PFSK-1 (cell line): Measurements from ENCODE around the gene KIF26A.

ENCODE experiments used
- FOXP2 ChIP-seq: optimal IDR thresholded peaks from 2 replicates; pipeline ENCODE3; 2011; ENCODE audit warnings: borderline replicate concordance, control low read depth, inconsistent platforms; ENCODE audit not compliant: insufficient read depth; ENCODE audit errors: extremely low read length, extremely low read depth
- POLR2AphosphoS5 ChIP-seq: IDR thresholded peaks from 2 replicates; pipeline ENCODE4 v1.6.1; 2012; ENCODE audit warnings: low read depth, mild to moderate bottlenecking, control low read depth, low read length, moderate library complexity
- SIN3A ChIP-seq: IDR thresholded peaks from 2 replicates; pipeline ENCODE4 v1.6.1; 2012; ENCODE audit warnings: mild to moderate bottlenecking, low read length, moderate library complexity, borderline replicate concordance; ENCODE audit not compliant: insufficient read depth
- TAF1 ChIP-seq: IDR thresholded peaks from 2 replicates; pipeline ENCODE4 v1.6.1; 2012; ENCODE audit warnings: low read length, control low read depth, borderline replicate concordance; ENCODE audit not compliant: insufficient read depth
- TF ChIP-seq, protein P1 (sequence below), 2 experiments: IDR thresholded peaks; 2 replicates each; pipeline versions ENCODE4 v1.6.1 to v1.8.0; 2011 to 2012; ENCODE audit warnings: low read depth in 2 of 2, low read length in 2 of 2, control low read depth in 1 of 2, inconsistent platforms in 1 of 2, mild to moderate bottlenecking in 1 of 2, moderate library complexity in 1 of 2; ENCODE audit not compliant: insufficient read depth in 1 of 2

Gene KIF26A

DNA sequence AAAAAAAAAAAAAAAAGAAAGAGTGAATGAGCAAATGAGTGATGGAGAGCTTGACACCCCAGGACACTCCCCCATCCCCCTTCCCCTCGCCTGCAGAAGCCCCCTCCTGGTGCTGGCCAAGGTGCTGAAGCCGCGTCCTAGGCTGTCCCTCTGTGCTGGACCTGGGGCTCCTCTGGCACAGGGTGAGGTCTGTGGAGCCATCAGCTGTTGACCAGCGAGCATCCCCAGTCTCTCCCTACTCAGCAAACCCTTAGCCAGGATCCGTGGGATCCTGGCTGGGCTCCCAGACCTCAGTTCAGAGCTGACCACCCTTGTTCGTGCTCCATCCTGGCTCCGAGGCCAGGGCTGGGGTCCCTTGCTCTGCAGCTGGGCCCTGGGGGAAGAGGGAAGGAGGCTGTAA, 5.4 kb upstream of the KIF26A start:
- TF ChIP-seq POLR2AphosphoS5 = no peak
- no peak for TF ChIP-seq TAF1
- TF ChIP-seq SIN3A = no peak
- TF ChIP-seq, protein P1, sequence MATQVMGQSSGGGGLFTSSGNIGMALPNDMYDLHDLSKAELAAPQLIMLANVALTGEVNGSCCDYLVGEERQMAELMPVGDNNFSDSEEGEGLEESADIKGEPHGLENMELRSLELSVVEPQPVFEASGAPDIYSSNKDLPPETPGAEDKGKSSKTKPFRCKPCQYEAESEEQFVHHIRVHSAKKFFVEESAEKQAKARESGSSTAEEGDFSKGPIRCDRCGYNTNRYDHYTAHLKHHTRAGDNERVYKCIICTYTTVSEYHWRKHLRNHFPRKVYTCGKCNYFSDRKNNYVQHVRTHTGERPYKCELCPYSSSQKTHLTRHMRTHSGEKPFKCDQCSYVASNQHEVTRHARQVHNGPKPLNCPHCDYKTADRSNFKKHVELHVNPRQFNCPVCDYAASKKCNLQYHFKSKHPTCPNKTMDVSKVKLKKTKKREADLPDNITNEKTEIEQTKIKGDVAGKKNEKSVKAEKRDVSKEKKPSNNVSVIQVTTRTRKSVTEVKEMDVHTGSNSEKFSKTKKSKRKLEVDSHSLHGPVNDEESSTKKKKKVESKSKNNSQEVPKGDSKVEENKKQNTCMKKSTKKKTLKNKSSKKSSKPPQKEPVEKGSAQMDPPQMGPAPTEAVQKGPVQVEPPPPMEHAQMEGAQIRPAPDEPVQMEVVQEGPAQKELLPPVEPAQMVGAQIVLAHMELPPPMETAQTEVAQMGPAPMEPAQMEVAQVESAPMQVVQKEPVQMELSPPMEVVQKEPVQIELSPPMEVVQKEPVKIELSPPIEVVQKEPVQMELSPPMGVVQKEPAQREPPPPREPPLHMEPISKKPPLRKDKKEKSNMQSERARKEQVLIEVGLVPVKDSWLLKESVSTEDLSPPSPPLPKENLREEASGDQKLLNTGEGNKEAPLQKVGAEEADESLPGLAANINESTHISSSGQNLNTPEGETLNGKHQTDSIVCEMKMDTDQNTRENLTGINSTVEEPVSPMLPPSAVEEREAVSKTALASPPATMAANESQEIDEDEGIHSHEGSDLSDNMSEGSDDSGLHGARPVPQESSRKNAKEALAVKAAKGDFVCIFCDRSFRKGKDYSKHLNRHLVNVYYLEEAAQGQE (IDR thresholded peaks at IDR 0.05; ENCODE audit: insufficient read depth in 1 of 2, low read depth in 2 of 2, low read length in 2 of 2) = peak; percentile 65 to 88

DNA sequence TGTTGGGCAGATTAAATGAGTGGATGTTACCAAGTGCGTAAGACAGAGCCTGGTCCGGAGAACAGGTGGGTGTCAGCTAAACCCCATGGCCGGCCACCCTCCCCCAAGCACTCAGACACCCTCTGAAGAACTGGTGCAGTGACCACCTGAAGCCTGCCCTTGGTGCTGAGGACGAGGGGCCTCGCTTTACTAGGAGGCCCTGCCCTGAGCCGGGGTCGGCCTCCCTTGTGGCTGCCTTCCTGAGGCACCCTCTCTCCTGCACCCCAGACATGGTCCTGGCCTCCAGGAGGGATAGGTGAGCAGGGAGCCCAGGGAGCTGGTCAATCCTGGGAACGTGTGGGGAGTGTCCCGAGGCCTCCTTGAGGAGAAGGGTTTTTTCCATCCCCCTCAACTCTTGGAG, 4.9 kb upstream of the KIF26A start:
- no peak for TF ChIP-seq TAF1
- no peak for TF ChIP-seq FOXP2
- no peak for TF ChIP-seq SIN3A
- no peak for TF ChIP-seq POLR2AphosphoS5
- TF ChIP-seq, protein P1 (IDR thresholded peaks at IDR 0.05; ENCODE audit: insufficient read depth in 1 of 2, low read depth in 2 of 2, low read length in 2 of 2) = no peak

DNA sequence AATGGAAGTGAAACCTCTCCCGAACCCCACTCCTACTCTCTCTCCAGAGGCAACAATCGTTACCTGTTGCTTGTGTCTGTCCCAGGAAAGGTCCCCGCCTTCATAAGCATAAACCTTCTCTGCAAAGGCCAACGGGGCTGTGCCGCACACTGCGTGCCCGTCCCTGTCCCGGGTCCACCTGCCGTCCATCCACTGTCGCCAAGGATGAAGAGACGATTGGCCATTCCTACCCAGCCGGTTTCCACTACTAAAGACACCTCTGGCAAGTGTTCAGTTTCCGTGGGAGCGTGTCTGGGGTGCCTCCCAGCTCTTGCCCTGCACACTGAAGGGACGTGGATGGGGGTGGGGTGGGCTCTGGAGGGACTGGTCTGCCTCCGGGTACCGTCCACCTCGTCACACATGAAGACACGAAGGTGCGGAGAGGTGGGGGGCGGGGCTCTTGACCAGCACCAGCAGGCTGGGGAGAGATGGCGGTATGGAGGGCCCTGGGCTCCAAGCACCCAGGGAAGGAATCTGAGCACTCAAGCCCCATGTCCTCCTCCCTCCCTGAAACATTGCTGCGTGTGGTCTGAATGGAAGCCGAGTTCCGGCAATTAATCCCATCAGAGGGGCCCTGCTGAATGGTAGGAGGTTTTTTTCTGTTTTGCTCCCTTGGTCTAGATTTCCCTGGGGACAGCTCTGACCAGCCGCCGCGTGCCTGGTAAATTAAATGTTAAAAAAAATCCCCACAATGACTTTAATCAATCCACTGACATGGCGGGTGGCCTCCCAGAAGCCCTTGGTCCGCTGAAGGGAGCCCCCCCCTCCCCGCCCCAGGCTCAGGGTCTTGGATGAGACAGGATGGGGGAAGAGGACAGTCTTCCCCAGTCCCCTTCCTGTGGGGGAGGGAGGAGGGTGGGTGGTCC, 4.1 kb upstream of the KIF26A start:
- TF ChIP-seq TAF1 = no peak

DNA sequence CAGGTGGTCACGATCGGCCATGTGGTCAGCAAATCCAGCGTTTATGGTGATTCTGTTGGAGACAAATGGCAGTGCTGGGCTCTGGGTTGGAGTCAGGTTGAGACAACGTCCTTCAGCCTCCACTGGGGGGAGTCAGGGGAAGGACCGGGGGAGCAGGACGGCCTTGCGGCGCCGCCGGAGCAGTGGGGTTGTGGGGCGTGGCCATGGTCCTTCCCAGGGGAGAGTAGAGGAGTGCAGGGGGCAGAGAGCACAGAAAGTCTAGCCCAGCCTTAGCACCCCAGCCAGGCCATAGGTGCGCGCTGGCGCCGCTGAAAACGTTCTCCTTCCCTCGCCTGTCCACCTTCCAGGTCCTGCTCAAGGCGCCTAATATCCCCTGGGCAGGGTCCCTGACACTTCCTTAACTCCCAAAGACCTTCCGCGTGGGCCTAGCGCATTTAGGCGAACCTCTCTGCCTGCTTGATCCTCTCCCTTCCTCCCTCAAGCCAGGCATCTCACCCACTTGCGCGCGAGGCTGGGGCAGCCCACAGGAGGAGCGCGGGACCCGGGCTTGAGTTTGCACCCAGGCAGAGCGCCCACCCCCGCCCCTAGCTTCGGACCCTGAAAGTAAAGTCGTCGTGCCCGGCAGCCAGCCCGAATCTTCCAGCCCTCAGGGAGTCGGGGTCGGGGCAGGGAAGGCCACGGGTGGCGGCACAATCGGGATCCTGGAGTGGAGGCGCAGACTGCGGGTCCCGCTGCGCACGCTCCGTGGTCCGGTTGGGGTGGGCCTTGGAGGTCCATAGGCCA, 3.1 kb upstream of the KIF26A start:
- TF ChIP-seq FOXP2 = no peak
- TF ChIP-seq SIN3A = no peak
- no peak for TF ChIP-seq TAF1
- TF ChIP-seq, protein P1 (IDR thresholded peaks at IDR 0.05; ENCODE audit: insufficient read depth in 1 of 2, low read depth in 2 of 2, low read length in 2 of 2) = no peak
- TF ChIP-seq POLR2AphosphoS5 = no peak

DNA sequence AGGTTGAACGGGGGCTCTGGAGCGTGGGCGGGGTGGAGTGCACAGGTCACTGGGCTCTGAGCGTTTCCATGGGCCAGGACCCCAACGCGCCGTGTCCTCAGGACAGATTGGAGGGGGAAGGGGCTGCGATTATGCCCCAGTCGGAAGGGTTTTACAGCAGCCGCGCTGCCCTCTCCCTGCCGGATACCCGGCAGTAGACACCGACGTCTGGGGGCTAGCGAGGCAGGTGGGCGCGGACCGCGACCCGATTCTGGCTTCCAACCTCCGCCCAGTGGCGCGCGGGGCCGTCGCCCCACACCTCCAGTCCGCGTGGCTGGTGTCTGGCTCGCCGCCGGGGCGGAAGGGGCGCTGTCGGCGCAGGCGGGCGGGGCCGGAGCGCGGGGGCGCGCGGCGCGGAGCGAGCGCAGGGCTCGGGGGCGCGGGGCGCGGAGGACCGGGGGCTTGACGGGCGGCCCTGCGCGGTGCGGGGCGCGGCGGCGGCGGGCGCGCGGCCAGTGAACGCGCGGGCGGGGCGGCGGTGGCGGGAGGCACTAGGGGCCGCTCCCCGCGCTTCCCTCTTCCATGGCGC, 2.4 kb upstream of the KIF26A start:
- TF ChIP-seq SIN3A = no peak
- no peak for TF ChIP-seq POLR2AphosphoS5
- no peak for TF ChIP-seq TAF1
- TF ChIP-seq, protein P1 (IDR thresholded peaks at IDR 0.05; ENCODE audit: insufficient read depth in 1 of 2, low read depth in 2 of 2, low read length in 2 of 2) = no peak
- TF ChIP-seq FOXP2 = no peak
